WTC11 (cell line): ENCODE results near the gene C20orf204. TPM values are rescaled to one million over a fixed set of nuclear protein-coding genes. Genes with fewer than 3 reads are reported as not detected.
"Not testable (repeated sequence)": the region's sequence is repeated elsewhere in the genome, so short reads cannot be mapped to it uniquely, and the experiment has no call there.

ENCODE experiments used
- ATAC-seq: fragments of 200-7000 bp; cut with Tn5 transposase; 2 replicates; pipeline ENCODE4 v1.10.0; 2021; ENCODE audit warnings: mild to moderate bottlenecking, moderate library complexity
- CTCF ChIA-PET: fragments of 300-600 bp; sonication (Branson Sonifier 250); formaldehyde crosslinking; loops from one replicate; lab custom pipeline; 2021; ENCODE audit warnings: antibody characterized with exemption; lab: Charles Lee
- POLR2A ChIA-PET: fragments of 350-600 bp; sonication (Branson Sonifier 250); formaldehyde crosslinking; loops from one replicate; lab custom pipeline; 2021; ENCODE audit warnings: antibody characterized with exemption; lab: Charles Lee
- DNase-seq: peaks from one replicate; pipeline ENCODE4 v3.0.0; 2021; ENCODE audit warnings: low spot score
- H3K27ac Mint-ChIP-seq: 2 replicates; pipeline ENCODE4 v1.8.0; 2021; ENCODE audit warnings: mixed read lengths
- H3K27me3 Mint-ChIP-seq: 2 replicates; pipeline ENCODE4 v1.8.0; 2021; ENCODE audit warnings: low read depth, mild to moderate bottlenecking, moderate library complexity, mixed read lengths
- H3K36me3 Mint-ChIP-seq: 2 replicates; pipeline ENCODE4 v1.8.0; 2021; ENCODE audit warnings: mixed read lengths
- H3K4me1 Mint-ChIP-seq: 2 replicates; pipeline ENCODE4 v1.8.0; 2022; ENCODE audit warnings: mixed read lengths
- H3K4me3 Mint-ChIP-seq: 2 replicates; pipeline ENCODE4 v1.8.0; 2021; ENCODE audit warnings: mild to moderate bottlenecking, moderate library complexity, mixed read lengths
- H3K9me3 Mint-ChIP-seq: 2 replicates; pipeline ENCODE4 v1.8.0; 2021; ENCODE audit warnings: mixed read lengths
- AFF4 ChIP-seq: sonication (generic); formaldehyde crosslinking; IDR thresholded peaks from 2 replicates; pipeline ENCODE4 v1.8.1; 2023; ENCODE audit warnings: mild to moderate bottlenecking, missing genetic modification reagents, borderline replicate concordance
- ETV6 ChIP-seq: sonication (generic); formaldehyde crosslinking; IDR thresholded peaks from 2 replicates; pipeline ENCODE4 v1.8.1; 2022; ENCODE audit warnings: mild to moderate bottlenecking, missing genetic modification reagents
- FOXP1 ChIP-seq: sonication (generic); formaldehyde crosslinking; IDR thresholded peaks from 2 replicates; pipeline ENCODE4 v1.8.0; 2022; ENCODE audit warnings: missing genetic modification reagents, mild to moderate bottlenecking, moderate library complexity, borderline replicate concordance
- HMGA2 ChIP-seq: fragments of 250-450 bp; sonication (Bioruptor Pico); IDR thresholded peaks from 2 replicates; pipeline ENCODE4 v1.4.0; 2021; ENCODE audit warnings: mild to moderate bottlenecking, moderate library complexity
- KAT7 ChIP-seq: sonication (generic); formaldehyde crosslinking; IDR thresholded peaks from 2 replicates; pipeline ENCODE4 v1.8.1; 2023; ENCODE audit warnings: missing genetic modification reagents, mild to moderate bottlenecking, borderline replicate concordance
- MXD4 ChIP-seq: fragments of 250-450 bp; sonication (Bioruptor Pico); IDR thresholded peaks from 2 replicates; pipeline ENCODE4 v1.8.0; 2021; ENCODE audit warnings: mild to moderate bottlenecking, moderate library complexity, borderline replicate concordance
- NFATC4 ChIP-seq: fragments of 250-450 bp; sonication (Bioruptor Pico); IDR thresholded peaks from 2 replicates; pipeline ENCODE4 v1.9.0; 2021; ENCODE audit warnings: mild to moderate bottlenecking
- PRRX2 ChIP-seq: fragments of 250-450 bp; sonication (Bioruptor Pico); IDR thresholded peaks from 2 replicates; pipeline ENCODE4 v1.8.0; 2021; ENCODE audit warnings: mild to moderate bottlenecking
- SMAD4 ChIP-seq: sonication (generic); formaldehyde crosslinking; IDR thresholded peaks from 2 replicates; pipeline ENCODE4 v1.8.0; 2022; ENCODE audit warnings: mild to moderate bottlenecking, missing genetic modification reagents
- SOX15 ChIP-seq: fragments of 250-450 bp; sonication (Bioruptor Pico); IDR thresholded peaks from 2 replicates; pipeline ENCODE4 v1.9.0; 2021; ENCODE audit warnings: mild to moderate bottlenecking
- STAT6 ChIP-seq: sonication (generic); formaldehyde crosslinking; conservative IDR thresholded peaks from 2 replicates; pipeline ENCODE4 v1.8.1; 2023; ENCODE audit warnings: mild to moderate bottlenecking, low read depth, missing genetic modification reagents, moderate library complexity
- TEAD1 ChIP-seq: sonication (generic); formaldehyde crosslinking; IDR thresholded peaks from 2 replicates; pipeline ENCODE4 v1.8.0; 2022; ENCODE audit warnings: mild to moderate bottlenecking, missing genetic modification reagents
- ZNF121 ChIP-seq: sonication (generic); formaldehyde crosslinking; IDR thresholded peaks from 2 replicates; pipeline ENCODE4 v1.8.0; 2023; ENCODE audit warnings: missing genetic modification reagents
- ZNF219 ChIP-seq: sonication (generic); formaldehyde crosslinking; IDR thresholded peaks from 2 replicates; pipeline ENCODE4 v1.8.0; 2023; ENCODE audit warnings: missing genetic modification reagents, mild to moderate bottlenecking, borderline replicate concordance
- total RNA-seq: library from RNA; stranded (reverse); gene quantifications from 3 replicates; pipeline ENCODE4 v1.2.3, GENCODE V29; 2021
- TF ChIP-seq, protein P1 (sequence below): sonication (generic); formaldehyde crosslinking; IDR thresholded peaks from 2 replicates; pipeline ENCODE4 v1.8.0; 2023; ENCODE audit warnings: missing genetic modification reagents
- TF ChIP-seq, protein P2 (sequence below): fragments of 250-450 bp; sonication (Bioruptor Pico); IDR thresholded peaks from 2 replicates; pipeline ENCODE4 v1.9.0; 2021; ENCODE audit warnings: mild to moderate bottlenecking
- TF ChIP-seq, protein P3 (sequence below): sonication (generic); formaldehyde crosslinking; conservative IDR thresholded peaks from 2 replicates; pipeline ENCODE4 v1.8.1; 2022; ENCODE audit warnings: mild to moderate bottlenecking, missing genetic modification reagents

Gene C20orf204
- total RNA-seq, 1 experiment from 2014 or later, result 2.1 TPM

DNA sequence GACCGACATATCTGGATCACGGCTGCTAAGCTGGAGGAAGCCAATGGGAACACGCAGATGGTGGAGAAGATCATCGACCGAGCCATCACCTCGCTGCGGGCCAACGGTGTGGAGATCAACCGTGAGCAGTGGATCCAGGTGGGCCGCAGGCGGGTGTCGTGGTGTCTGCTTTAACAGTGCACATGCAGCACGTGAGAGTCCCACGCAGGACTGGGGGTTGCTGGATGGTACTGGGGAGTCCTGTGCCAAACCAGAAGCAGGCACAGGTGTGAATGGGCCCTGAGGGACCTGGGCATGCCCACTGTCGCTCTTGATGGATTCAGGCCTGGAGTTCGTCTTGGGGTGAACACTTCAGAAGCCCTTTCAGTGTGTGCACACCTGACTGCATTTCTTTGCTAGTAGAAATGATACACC is 24.6 kb upstream of the C20orf204 start (continued):
- TF ChIP-seq, protein P1, sequence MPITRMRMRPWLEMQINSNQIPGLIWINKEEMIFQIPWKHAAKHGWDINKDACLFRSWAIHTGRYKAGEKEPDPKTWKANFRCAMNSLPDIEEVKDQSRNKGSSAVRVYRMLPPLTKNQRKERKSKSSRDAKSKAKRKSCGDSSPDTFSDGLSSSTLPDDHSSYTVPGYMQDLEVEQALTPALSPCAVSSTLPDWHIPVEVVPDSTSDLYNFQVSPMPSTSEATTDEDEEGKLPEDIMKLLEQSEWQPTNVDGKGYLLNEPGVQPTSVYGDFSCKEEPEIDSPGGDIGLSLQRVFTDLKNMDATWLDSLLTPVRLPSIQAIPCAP, result no peak
- TF ChIP-seq KAT7 (no peak), SMAD4 (no peak), SOX15 (CRISPR knock-in tag) (no peak), ZNF121 (no peak)
- TF ChIP-seq, protein P2, sequence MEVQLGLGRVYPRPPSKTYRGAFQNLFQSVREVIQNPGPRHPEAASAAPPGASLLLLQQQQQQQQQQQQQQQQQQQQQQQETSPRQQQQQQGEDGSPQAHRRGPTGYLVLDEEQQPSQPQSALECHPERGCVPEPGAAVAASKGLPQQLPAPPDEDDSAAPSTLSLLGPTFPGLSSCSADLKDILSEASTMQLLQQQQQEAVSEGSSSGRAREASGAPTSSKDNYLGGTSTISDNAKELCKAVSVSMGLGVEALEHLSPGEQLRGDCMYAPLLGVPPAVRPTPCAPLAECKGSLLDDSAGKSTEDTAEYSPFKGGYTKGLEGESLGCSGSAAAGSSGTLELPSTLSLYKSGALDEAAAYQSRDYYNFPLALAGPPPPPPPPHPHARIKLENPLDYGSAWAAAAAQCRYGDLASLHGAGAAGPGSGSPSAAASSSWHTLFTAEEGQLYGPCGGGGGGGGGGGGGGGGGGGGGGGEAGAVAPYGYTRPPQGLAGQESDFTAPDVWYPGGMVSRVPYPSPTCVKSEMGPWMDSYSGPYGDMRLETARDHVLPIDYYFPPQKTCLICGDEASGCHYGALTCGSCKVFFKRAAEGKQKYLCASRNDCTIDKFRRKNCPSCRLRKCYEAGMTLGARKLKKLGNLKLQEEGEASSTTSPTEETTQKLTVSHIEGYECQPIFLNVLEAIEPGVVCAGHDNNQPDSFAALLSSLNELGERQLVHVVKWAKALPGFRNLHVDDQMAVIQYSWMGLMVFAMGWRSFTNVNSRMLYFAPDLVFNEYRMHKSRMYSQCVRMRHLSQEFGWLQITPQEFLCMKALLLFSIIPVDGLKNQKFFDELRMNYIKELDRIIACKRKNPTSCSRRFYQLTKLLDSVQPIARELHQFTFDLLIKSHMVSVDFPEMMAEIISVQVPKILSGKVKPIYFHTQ (CRISPR knock-in tag), result no peak

- peaks cover 52% of the 10 kb centered on the region for H3K36me3 Mint-ChIP-seq
Observed at GRCh38 chr20:64012385-64013154, 23.4 kb upstream of the C20orf204 start.

GRCh38 chr20:64015635-64016034 is 20.3 kb upstream of the C20orf204 start:
- H3K4me1 Mint-ChIP-seq, result no peaks in the 10 kb centered on the region
- ChIA-PET CTCF (no interaction called here), POLR2A (no interaction called here)
- H3K27ac Mint-ChIP-seq, result no peak overlapping the region
- H3K27me3 Mint-ChIP-seq, result no peaks in the 10 kb centered on the region
- H3K4me3 Mint-ChIP-seq, result no peak overlapping the region
- no peak for ATAC-seq
- H3K36me3 Mint-ChIP-seq, result peaks cover 48% of the 10 kb centered on the region
- H3K9me3 Mint-ChIP-seq, result no peaks in the 10 kb centered on the region
- DNase-seq, result no peak
- no peak for TF ChIP-seq ZNF219
- TF ChIP-seq, protein P3, sequence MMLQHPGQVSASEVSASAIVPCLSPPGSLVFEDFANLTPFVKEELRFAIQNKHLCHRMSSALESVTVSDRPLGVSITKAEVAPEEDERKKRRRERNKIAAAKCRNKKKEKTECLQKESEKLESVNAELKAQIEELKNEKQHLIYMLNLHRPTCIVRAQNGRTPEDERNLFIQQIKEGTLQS, result no peak
- no peak for TF ChIP-seq HMGA2 (CRISPR knock-in tag)
- no peak for TF ChIP-seq STAT6 (CRISPR knock-in tag)
- no peak for TF ChIP-seq ETV6 (CRISPR knock-in tag)
- TF ChIP-seq MXD4 (CRISPR knock-in tag), result no peak
- TF ChIP-seq FOXP1 (CRISPR knock-in tag), result no peak
- TF ChIP-seq, protein P2 (CRISPR knock-in tag), result no peak
- no peak for TF ChIP-seq PRRX2 (CRISPR knock-in tag)
- TF ChIP-seq NFATC4 (CRISPR knock-in tag), result no peak
- TF ChIP-seq AFF4 (CRISPR knock-in tag), result no peak
- no peak for TF ChIP-seq TEAD1 (CRISPR knock-in tag)

More at GRCh38 chr20:64012385-64013154, 23.4 kb upstream of the C20orf204 start:
- H3K27me3 Mint-ChIP-seq, H3K27ac Mint-ChIP-seq, DNase-seq, H3K4me3 Mint-ChIP-seq, ATAC-seq, H3K4me1 Mint-ChIP-seq, POLR2A ChIA-PET, CTCF ChIA-PET, H3K9me3 Mint-ChIP-seq: not testable (repeated sequence)
